Right renal pelvis (tissue), 4 donors: ENCODE measurements around the gene ZNRD2. TPM values are rescaled to one million over a fixed set of nuclear protein-coding genes. Genes with fewer than 3 reads are reported as not detected.
"Not testable (repeated sequence)": the region's sequence is repeated elsewhere in the genome, so short reads cannot be mapped to it uniquely, and the experiment has no call there.

ENCODE experiments used
- DNase-seq, 4 donors: peaks; one replicate each; pipeline ENCODE4 v3.0.0-alpha.2; 2013; ENCODE audit warnings: low read depth in 4 of 4, low spot score in 3 of 4, missing footprints in 1 of 4
- polyA plus RNA-seq, 4 donors: library from polyadenylated mRNA; unstranded; fragments of 120-200 nt; gene quantifications; one replicate each; pipeline ENCODE4 v1.2.1, GENCODE V29; 2013; ENCODE audit not compliant: insufficient read length in 4 of 4

The ZNRD2 gene
- polyA plus RNA-seq, 4 donors: 53.3 to 69.1 (median 55.6) TPM

DNA sequence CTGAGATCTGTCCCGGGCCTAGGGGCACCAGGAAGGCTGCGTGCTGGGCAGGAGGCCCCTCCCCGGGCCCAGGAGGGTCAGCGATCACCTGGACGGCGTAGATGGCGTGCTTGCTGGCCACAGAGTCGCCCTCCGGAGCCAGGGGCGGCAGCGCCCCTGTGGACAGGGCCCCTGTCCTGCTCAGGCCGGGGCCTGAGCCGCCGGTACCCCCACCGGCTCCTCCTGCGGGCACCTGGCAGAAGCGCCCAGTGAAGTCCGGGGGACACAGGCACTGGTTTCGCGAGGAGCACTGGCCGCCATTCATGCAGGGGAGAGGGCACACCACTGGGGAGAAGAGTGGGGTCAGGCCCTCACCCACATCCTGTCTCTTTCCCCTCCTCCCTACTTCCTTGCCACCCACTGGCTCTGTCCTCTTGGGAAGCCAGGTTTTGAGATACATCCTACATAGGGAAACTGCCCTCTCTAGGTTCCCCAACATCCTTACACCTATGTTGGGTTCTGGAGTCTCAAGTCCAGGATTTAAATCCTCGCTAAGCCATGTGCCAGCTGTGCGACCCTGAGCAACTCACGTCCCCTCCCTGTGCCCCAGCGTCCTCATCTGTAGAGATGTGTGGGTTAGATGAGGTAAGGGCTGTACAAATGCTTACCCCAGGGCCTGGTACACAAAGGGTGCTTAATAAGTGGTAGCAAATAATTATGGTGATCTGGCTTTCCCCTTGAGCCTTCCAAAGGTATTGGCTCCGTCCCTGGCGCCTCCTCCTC, 16.0 kb upstream of the ZNRD2 start:
- no peak for DNase-seq

GRCh38 chr11:65554842-65555430, 15.3 kb upstream of the ZNRD2 start:
- DNase-seq: no peak

DNA sequence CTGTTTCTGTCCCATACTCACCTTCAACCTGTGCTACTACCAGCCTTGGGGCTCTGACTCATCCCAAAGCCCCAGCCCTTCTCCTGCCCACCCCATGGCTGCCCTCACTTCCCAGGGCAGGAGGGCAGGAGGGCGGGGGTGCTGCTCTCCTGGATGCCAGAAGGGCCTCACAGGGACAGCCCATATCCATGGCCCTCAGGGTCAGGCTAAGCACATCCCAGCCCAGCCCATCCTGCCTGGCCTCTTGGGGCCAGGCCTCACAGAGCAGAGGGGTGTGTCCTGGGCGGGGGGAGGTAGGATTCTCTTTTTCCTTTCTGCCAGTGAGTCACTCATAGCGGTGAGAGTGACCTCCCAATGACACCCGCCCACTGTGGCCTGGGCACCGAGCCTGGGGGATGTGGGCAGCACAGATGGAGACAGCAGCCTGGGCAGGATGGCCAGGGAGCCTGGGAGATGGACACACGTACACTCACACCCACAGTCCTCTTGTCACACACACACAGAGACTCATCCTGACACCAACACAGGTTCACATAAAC, 14.5 kb upstream of the ZNRD2 start:
- no peak for DNase-seq

GRCh38 chr11:65556470-65557279, 13.6 kb upstream of the ZNRD2 start:
- no peak for DNase-seq

DNA sequence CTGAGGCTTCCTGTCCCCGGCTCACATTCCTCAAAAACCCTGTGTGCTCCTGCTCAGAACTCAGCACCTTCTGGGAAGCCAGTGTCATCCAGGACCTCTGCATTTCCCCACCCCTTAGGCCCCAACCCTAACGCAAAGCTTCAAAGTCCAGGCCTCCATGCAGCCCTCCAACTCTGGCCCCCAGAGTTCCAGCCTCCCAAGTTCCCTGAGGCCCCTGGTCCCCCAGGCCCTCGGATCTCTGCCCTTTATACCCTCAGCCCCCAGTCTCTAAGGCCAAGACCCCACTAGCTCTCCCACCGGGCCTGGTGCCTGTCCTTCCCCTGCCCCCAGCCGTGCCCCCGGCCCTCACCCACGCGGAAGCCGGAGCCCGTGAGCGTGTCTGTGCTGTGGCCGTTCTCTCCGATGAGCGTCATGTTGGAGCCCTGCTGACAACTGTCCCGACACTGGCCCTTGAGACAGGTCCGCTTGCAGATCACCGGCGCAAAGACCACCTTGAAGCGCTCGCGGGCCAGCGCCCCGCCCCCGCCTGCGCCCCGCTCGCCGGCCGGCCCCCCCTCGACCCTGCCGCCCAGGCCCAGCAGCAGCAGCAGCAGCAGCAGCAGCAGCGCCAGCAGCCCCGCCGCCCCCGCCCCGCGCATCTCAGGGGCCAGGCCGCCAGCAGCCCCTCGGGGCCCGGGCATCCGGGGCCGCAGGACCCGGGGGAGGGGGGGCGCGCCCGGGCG, 12.8 kb upstream of the ZNRD2 start:
- no peak for DNase-seq

GRCh38 chr11:65558002-65558929, 12.0 kb upstream of the ZNRD2 start, which contains the start of gene LTBP3:
Gene LTBP3, minus strand, starts transcription at chr11:65558359. Its CDS starts 400 bp downstream, at chr11:65557959.
- DNase-seq: no peak

- DNase-seq: no peak
These were observed 11.3 kb upstream of the ZNRD2 start for GRCh38 chr11:65558930-65559509.

DNA sequence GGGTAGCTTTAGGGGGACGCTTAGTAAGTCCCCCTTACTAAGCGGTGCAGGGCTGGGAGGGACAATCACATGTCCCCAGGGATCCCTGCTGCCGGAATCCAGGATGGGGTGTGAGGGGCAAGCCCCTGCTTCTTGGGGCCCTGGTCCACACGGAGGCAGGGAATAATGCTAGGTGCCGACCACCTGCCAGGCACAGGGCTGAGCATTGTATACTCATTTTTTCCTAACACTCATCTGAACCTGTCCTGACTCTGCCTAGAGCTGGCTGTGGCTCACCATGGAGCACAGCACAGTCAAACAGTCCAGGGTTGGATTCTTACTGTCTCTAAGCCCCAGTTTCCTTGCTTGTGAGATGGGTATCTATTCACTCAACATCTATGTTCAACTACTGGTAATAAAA, 10.7 kb upstream of the ZNRD2 start:
- DNase-seq: no peak

DNA sequence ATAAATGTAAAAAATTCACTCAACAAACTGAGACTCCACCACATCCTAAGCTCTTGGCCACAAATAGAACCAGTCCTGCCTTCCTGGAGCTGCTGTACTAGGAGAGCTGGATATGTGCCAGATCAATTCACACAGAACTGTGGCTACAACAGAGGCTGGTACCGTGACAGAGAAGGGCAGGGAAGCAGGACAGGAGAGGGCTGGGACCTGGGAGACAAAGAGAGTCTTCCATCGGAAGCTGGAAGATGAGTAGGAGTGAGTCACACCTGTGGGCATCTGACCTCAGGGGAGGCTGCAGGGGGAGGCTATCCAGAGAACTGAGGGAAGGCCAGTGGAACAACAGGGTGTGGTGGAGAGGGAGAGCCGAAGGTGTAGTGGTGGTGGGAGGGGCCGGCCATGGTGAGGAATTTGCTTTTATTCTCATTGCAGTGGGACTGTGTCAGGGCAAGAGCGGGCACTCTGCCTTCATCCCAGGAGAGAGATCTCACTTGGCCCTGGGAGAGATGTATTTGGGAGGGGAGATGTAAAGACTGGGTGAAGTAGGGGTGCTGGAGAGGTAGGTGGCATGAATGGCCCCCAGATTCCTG, 10.2 kb upstream of the ZNRD2 start:
- no peak for DNase-seq

DNA sequence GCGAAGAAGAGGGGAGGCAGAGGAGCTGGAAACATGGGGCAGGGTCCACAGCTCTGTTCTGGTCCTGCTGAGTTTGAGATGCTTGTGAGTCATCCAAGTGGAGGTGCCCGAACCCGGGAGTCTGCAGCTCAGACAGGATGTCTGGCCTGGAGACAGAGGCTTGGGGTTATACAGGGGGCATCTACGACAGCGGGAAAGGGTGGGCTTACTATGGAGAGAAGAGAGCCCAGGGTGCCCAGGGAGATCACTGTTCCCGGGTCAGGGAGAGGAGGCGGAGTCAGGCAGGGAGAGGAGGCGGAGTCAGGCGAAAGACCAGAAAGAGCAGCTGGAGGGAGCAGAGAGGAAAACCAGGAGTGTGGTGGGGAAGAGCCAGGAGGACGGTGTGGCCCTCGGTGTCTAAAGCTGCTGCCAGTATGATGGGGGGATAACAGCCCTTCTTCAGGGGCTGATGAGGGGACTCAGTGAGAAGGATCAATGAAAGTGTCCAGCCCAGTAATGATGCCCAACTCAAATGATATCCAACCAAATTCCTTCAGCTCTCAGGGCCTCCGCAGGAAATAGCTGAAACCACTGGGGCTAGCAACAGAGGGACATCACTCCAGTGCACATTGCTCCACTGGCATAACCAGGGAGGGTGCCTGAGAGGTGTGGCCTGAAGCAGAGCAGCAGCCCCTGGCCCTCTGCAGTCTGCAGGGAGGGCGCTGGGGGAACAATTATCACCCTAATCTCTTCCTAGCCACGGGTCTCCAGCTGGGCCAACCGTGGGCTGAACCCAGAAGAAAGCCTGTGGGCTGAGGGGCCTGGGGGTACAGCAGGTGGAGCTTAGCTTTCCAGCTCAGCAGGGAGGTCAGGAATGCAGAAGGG, 9.5 kb upstream of the ZNRD2 start:
- DNase-seq: no peak

DNA sequence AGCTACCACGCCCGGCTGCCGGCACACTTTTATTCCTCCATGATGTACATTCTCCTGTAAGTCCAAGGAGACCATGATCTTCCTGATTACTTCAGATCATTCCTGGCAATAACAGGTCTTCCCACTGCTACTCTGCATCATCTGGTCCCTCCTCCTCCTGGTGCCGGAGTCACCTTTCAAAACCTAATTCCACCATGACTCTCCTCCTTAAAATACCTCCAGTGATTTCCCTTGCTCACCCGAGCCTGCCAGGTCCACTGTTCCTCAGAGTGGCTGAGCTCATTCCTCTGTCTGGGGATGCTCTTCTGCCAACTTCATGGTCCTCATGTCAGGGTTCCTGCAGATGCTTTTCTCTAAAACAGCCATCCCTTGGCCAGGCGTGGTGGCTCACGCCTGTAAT, 8.3 kb upstream of the ZNRD2 start:
- DNase-seq: no peak

DNA sequence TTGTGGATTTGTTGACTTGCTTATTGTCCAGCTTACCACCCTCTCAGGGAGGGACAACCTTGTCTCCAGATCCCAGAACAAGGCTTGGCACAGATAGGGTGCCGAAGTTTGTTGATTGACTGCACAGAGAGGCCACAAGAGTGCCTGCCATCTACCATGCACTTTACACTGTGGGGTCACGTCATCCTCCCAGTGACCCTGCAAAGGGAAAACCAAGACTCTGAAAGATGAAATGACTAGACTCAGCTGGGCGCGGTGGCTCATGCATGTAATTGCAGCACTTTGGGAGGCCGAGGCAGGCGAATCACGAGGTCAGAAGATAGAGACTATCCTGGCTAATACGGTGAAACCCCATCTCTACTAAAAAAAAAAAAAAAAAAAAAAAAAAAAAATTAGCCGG, 7.5 kb upstream of the ZNRD2 start:
- DNase-seq: no peak

- DNase-seq: no peak
These were observed 6.7 kb upstream of the ZNRD2 start for GRCh38 chr11:65563601-65564000.

DNA sequence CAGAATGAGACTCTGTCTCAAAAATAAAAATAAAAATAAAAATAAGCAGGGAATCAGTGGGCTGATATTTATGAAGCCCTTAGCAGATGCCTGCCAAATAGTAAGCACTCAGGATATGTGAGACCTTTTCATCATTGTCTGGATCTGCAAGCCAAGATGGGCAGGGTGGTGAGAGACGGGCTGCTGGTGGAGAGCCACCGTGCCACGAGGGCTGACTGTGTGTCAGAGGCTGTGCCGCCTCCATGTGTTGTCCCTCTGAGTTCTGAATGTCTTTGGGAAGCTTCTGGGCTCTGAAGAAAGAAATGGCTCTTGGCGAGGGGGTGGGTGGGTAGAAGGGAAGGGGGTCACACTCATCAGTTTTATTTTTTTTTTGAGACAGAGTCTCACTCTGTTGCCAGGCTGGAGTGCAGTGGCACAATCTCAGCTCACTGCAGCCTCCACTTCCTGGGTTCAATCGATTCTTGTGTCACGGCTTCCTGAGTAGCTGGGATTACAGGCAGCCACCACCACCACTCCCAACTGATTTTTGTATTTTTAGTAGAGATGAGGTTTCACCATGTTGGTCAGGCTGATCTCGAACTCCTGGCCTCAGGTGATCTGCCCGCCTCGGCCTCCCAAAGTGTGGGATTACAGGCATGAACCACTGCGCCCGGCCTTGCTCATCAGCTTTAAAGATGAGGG, 5.3 kb upstream of the ZNRD2 start:
- DNase-seq: not testable (repeated sequence)

GRCh38 chr11:65565624-65566453, 4.4 kb upstream of the ZNRD2 start:
- DNase-seq: no peak
